Measurements from ENCODE around the gene COQ9. TPM values are rescaled to one million over a fixed set of nuclear protein-coding genes. Genes with fewer than 3 reads are reported as not detected.
"Not testable (repeated sequence)": the region's sequence is repeated elsewhere in the genome, so short reads cannot be mapped to it uniquely, and the experiment has no call there.

Gene COQ9
- total RNA-seq, 1 donor = 5.6 TPM

GRCh38 chr16:57416084-57416483, 31.2 kb upstream of the COQ9 start:
- H3K27me3 ChIP-seq (ENCODE audit: insufficient read depth, low read length) = no peaks in the 10 kb centered on the region
- H3K9me3 ChIP-seq (ENCODE audit: low read depth, low read length) = no peaks in the 10 kb centered on the region
- peaks cover 32% of the 10 kb centered on the region for H3K4me1 ChIP-seq (ENCODE audit: insufficient read depth, low read length)
- no peak overlapping the region for H3K4me3 ChIP-seq (ENCODE audit: low read length)

GRCh38 chr16:57419506-57419905, 27.8 kb upstream of the COQ9 start:
- H3K4me3 ChIP-seq (ENCODE audit: low read length) = no peak overlapping the region
- H3K9me3 ChIP-seq (ENCODE audit: low read depth, low read length) = no peaks in the 10 kb centered on the region
- H3K27me3 ChIP-seq (ENCODE audit: insufficient read depth, low read length) = no peaks in the 10 kb centered on the region
- peaks cover 28% of the 10 kb centered on the region for H3K4me1 ChIP-seq (ENCODE audit: insufficient read depth, low read length)

- H3K4me1 ChIP-seq (ENCODE audit: insufficient read depth, low read length) = peaks cover 17% of the 10 kb centered on the region
- no peaks in the 10 kb centered on the region for H3K27me3 ChIP-seq (ENCODE audit: insufficient read depth, low read length)
- H3K4me3 ChIP-seq (ENCODE audit: low read length) = no peak overlapping the region
- no peaks in the 10 kb centered on the region for H3K9me3 ChIP-seq (ENCODE audit: low read depth, low read length)
Observed at GRCh38 chr16:57422026-57422944, 25.0 kb upstream of the COQ9 start.

- H3K4me1 ChIP-seq (ENCODE audit: insufficient read depth, low read length) = peaks cover 11% of the 10 kb centered on the region
- no peaks in the 10 kb centered on the region for H3K27me3 ChIP-seq (ENCODE audit: insufficient read depth, low read length)
- H3K9me3 ChIP-seq (ENCODE audit: low read depth, low read length) = no peaks in the 10 kb centered on the region
- H3K4me3 ChIP-seq (ENCODE audit: low read length) = no peak overlapping the region
Observed at GRCh38 chr16:57423152-57423551, 24.1 kb upstream of the COQ9 start.

GRCh38 chr16:57424583-57424982, 22.7 kb upstream of the COQ9 start:
- no peaks in the 10 kb centered on the region for H3K9me3 ChIP-seq (ENCODE audit: low read depth, low read length)
- no peaks in the 10 kb centered on the region for H3K4me1 ChIP-seq (ENCODE audit: insufficient read depth, low read length)
- H3K27me3 ChIP-seq (ENCODE audit: insufficient read depth, low read length) = no peaks in the 10 kb centered on the region
- no peak overlapping the region for H3K4me3 ChIP-seq (ENCODE audit: low read length)

GRCh38 chr16:57426356-57426755, 20.9 kb upstream of the COQ9 start:
- Histone ChIP-seq H3K9me3 (ENCODE audit: low read depth, low read length) (no peaks in the 10 kb centered on the region), H3K4me1 (ENCODE audit: insufficient read depth, low read length) (no peaks in the 10 kb centered on the region), H3K4me3 (ENCODE audit: low read length) (no peak overlapping the region), H3K27me3 (ENCODE audit: insufficient read depth, low read length) (no peaks in the 10 kb centered on the region)

- H3K4me3 ChIP-seq (ENCODE audit: low read length) = no peak overlapping the region
- H3K27me3 ChIP-seq (ENCODE audit: insufficient read depth, low read length) = no peaks in the 10 kb centered on the region
- H3K9me3 ChIP-seq (ENCODE audit: low read depth, low read length) = no peaks in the 10 kb centered on the region
- H3K4me1 ChIP-seq (ENCODE audit: insufficient read depth, low read length) = peaks cover 2% of the 10 kb centered on the region
Observed at GRCh38 chr16:57427307-57427706, 20.0 kb upstream of the COQ9 start.

- no peaks in the 10 kb centered on the region for H3K27me3 ChIP-seq (ENCODE audit: insufficient read depth, low read length)
- no peak overlapping the region for H3K4me3 ChIP-seq (ENCODE audit: low read length)
- H3K9me3 ChIP-seq (ENCODE audit: low read depth, low read length) = no peaks in the 10 kb centered on the region
Observed at GRCh38 chr16:57427824-57428223, 19.5 kb upstream of the COQ9 start.

GRCh38 chr16:57430955-57431354, 16.3 kb upstream of the COQ9 start:
- peaks cover 3% of the 10 kb centered on the region for H3K4me1 ChIP-seq (ENCODE audit: insufficient read depth, low read length)
- no peak overlapping the region for H3K4me3 ChIP-seq (ENCODE audit: low read length)
- H3K27me3 ChIP-seq (ENCODE audit: insufficient read depth, low read length) = no peaks in the 10 kb centered on the region
- H3K9me3 ChIP-seq (ENCODE audit: low read depth, low read length) = no peaks in the 10 kb centered on the region

More at GRCh38 chr16:57427824-57428223, 19.5 kb upstream of the COQ9 start:
- peaks cover 3% of the 10 kb centered on the region for H3K4me1 ChIP-seq (ENCODE audit: insufficient read depth, low read length)

GRCh38 chr16:57432505-57432904, 14.8 kb upstream of the COQ9 start:
- Histone ChIP-seq H3K9me3 (ENCODE audit: low read depth, low read length) (no peaks in the 10 kb centered on the region), H3K27me3 (ENCODE audit: insufficient read depth, low read length) (no peaks in the 10 kb centered on the region), H3K4me1 (ENCODE audit: insufficient read depth, low read length) (peaks cover 3% of the 10 kb centered on the region), H3K4me3 (ENCODE audit: low read length) (no peak overlapping the region)

- Histone ChIP-seq H3K27me3 (ENCODE audit: insufficient read depth, low read length) (no peaks in the 10 kb centered on the region), H3K4me3 (ENCODE audit: low read length) (no peak overlapping the region), H3K4me1 (ENCODE audit: insufficient read depth, low read length) (peaks cover 3% of the 10 kb centered on the region), H3K9me3 (ENCODE audit: low read depth, low read length) (no peaks in the 10 kb centered on the region)
Observed at GRCh38 chr16:57432989-57433388, 14.3 kb upstream of the COQ9 start.

GRCh38 chr16:57434003-57434402, 13.3 kb upstream of the COQ9 start:
- Histone ChIP-seq H3K9me3 (ENCODE audit: low read depth, low read length) (no peaks in the 10 kb centered on the region), H3K4me3 (ENCODE audit: low read length) (no peak overlapping the region), H3K4me1 (ENCODE audit: insufficient read depth, low read length) (peaks cover 3% of the 10 kb centered on the region), H3K27me3 (ENCODE audit: insufficient read depth, low read length) (no peaks in the 10 kb centered on the region)

- peaks cover 3% of the 10 kb centered on the region for H3K4me1 ChIP-seq (ENCODE audit: insufficient read depth, low read length)
- H3K27me3 ChIP-seq (ENCODE audit: insufficient read depth, low read length) = no peaks in the 10 kb centered on the region
- H3K9me3 ChIP-seq (ENCODE audit: low read depth, low read length) = peaks cover 6% of the 10 kb centered on the region
- no peak overlapping the region for H3K4me3 ChIP-seq (ENCODE audit: low read length)
Observed at GRCh38 chr16:57435838-57436237, 11.4 kb upstream of the COQ9 start.

GRCh38 chr16:57439947-57440346, 7.3 kb upstream of the COQ9 start:
- not testable (repeated sequence) for H3K4me3 ChIP-seq (ENCODE audit: low read length)
- H3K9me3 ChIP-seq (ENCODE audit: low read depth, low read length) = peaks cover 13% of the 10 kb centered on the region

GRCh38 chr16:57440551-57440950, 6.7 kb upstream of the COQ9 start:
- not testable (repeated sequence) for H3K4me1 ChIP-seq (ENCODE audit: insufficient read depth, low read length); H3K4me3 ChIP-seq (ENCODE audit: low read length); H3K27me3 ChIP-seq (ENCODE audit: insufficient read depth, low read length)
- H3K9me3 ChIP-seq (ENCODE audit: low read depth, low read length) = peaks cover 13% of the 10 kb centered on the region

More at GRCh38 chr16:57439947-57440346, 7.3 kb upstream of the COQ9 start:
- H3K4me1 ChIP-seq (ENCODE audit: insufficient read depth, low read length); H3K27me3 ChIP-seq (ENCODE audit: insufficient read depth, low read length): not testable (repeated sequence)

GRCh38 chr16:57444711-57445110, 2.6 kb upstream of the COQ9 start:
- Histone ChIP-seq H3K4me1 (ENCODE audit: insufficient read depth, low read length) (peaks cover 27% of the 10 kb centered on the region), H3K4me3 (ENCODE audit: low read length) (no peak overlapping the region), H3K27me3 (ENCODE audit: insufficient read depth, low read length) (no peaks in the 10 kb centered on the region), H3K9me3 (ENCODE audit: low read depth, low read length) (peaks cover 13% of the 10 kb centered on the region)
